ENCODE data around the gene EML6. TPM values are rescaled to one million over a fixed set of nuclear protein-coding genes. Genes with fewer than 3 reads are reported as not detected.

The EML6 gene
- total and polyA plus RNA-seq, 2 of the 8 experiments (the other 6 are each of a cell fraction or from before 2014, with no cell fraction given) = 1.2 to 1.6 TPM

DNA sequence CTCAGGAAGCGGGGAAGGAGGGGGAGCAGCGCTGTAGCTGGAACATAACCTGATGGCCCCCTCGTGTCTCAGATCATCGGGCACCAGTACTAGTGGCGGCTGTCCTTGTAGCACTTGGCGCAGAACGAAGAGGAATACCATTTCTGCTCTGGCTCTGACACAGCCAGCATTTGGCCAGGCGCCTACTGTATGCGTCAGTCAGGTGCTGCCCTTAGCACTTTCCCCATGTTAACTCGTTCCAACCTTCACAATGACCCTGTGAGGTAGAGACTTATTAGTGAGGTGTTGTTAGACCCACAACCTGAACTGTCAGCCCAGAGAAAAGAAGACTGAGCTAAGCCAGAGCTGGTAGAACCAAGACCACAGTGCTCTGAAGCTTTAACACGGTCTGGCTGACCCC is 47.7 kb upstream of the EML6 start:
- Histone ChIP-seq H3K18ac (ENCODE audit: extremely low read depth, low read length) (no peak overlapping the region), H3K14ac (ENCODE audit: insufficient read length) (no peak overlapping the region), H3K23me2 (ENCODE audit: low read depth, low read length) (no peaks in the 10 kb centered on the region), H3K56ac (replicated peaks; ENCODE audit: insufficient read length, low read depth, low read length) (no peak overlapping the region), H3K4ac (replicated peaks; ENCODE audit: insufficient read length, low read depth, low read length) (no peak overlapping the region), H3K79me2 (ENCODE audit: control insufficient read depth in 1 of 2, insufficient read depth in 2 of 2, low read length in 2 of 2) (no peaks in the 10 kb centered on the region), H2BK12ac (ENCODE audit: low read depth, low read length) (no peak overlapping the region), H4K5ac (ENCODE audit: insufficient read length, low read depth, low read length) (no peak overlapping the region), H2AFZ (ENCODE audit: low read length) (no peak overlapping the region), H3K27ac (ENCODE audit: low read depth, low read length) (no peak overlapping the region), H3K79me1 (ENCODE audit: low read depth, low read length) (no peaks in the 10 kb centered on the region), H4K91ac (replicated peaks; ENCODE audit: insufficient read length, low read length) (no peak overlapping the region), H3K9ac (replicated peaks in 1 of 4; ENCODE audit: extremely low read depth in 1 of 4, low read depth in 3 of 4, low read length in 3 of 4) (no peak overlapping the region), H2BK15ac (ENCODE audit: low read length) (no peak overlapping the region), H3K27me3 (replicated peaks in 1 of 4; ENCODE audit: control insufficient read depth in 3 of 4, extremely low read depth in 1 of 4, insufficient read depth in 3 of 4, low read length in 3 of 4) (no peaks in the 10 kb centered on the region), H4K8ac (ENCODE audit: extremely low read depth, insufficient read depth, low read length) (no peak overlapping the region), H3K4me3 (ENCODE audit: extremely low read depth in 1 of 4, insufficient read depth in 2 of 4, low read depth in 3 of 4, low read length in 4 of 4) (no peak overlapping the region), H3K4me2 (ENCODE audit: insufficient read depth in 1 of 2, low read depth in 2 of 2, low read length in 2 of 2) (no peak overlapping the region), H2BK120ac (replicated peaks; ENCODE audit: low read depth, low read length) (no peak overlapping the region), H2BK5ac (ENCODE audit: low read depth, low read length) (no peak overlapping the region), H2AK5ac (ENCODE audit: low read depth, low read length) (no peak overlapping the region), H3K23ac (ENCODE audit: insufficient read length) (no peak overlapping the region), H3K4me1 (replicated peaks in 1 of 4; ENCODE audit: control insufficient read depth in 3 of 4, insufficient read depth in 4 of 4, low read length in 3 of 4) (peaks cover 0 to 3% (median 0%) of the 10 kb centered on the region in 4 experiments; a peak in 3 of 7 replicates), H2BK20ac (ENCODE audit: low read length) (no peak overlapping the region), H4K20me1 (replicated peaks in 1 of 2; ENCODE audit: control insufficient read depth in 1 of 2, insufficient read depth in 2 of 2, low read length in 2 of 2) (no peaks in the 10 kb centered on the region), H3K9me3 (ENCODE audit: insufficient read depth in 2 of 2, low read depth in 1 of 2, low read length in 1 of 2) (no peaks in the 10 kb centered on the region), H3K36me3 (ENCODE audit: control insufficient read depth in 2 of 4, insufficient read depth in 4 of 4, low read length in 3 of 4) (peaks cover 0 to 4% (median 0%) of the 10 kb centered on the region in 4 experiments; a peak in 2 of 8 replicates)
- ChIA-PET CTCF (ENCODE audit: partially characterized antibody) (interaction anchor here (0.8 to 11.9 kb wide), 5 partner anchors 12 to 568 kb away, joined by 3 to 138 read pairs (median 19); no protein-coding TSS in a partner anchor), POLR2A (ENCODE audit: partially characterized antibody) (no interaction called here)
- DNase-seq (ENCODE audit: low read depth in 1 of 2, low spot score in 2 of 2) = peak in 1 of 2 experiments; percentile 35
- no peak for FAIRE-seq
- 92% methylated on average over 11 of the region's 11 CpGs; no CpG with 5 or more reads in 1 of the 2 experiments for WGBS, 2 experiments (ENCODE audit: extremely low coverage in 1 of 2, insufficient coverage in 1 of 2, insufficient read length in 1 of 2, insufficient replicate concordance in 2 of 2, low coverage in 1 of 2, low lambda C conversion rate in 2 of 2, missing lambda C conversion rate in 1 of 2)
- TF ChIP-seq, protein P1, sequence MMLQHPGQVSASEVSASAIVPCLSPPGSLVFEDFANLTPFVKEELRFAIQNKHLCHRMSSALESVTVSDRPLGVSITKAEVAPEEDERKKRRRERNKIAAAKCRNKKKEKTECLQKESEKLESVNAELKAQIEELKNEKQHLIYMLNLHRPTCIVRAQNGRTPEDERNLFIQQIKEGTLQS (IDR thresholded peaks at IDR 0.05; ENCODE audit: insufficient read depth, low read depth, low read length) = no peak
- TF ChIP-seq RNF2 (IDR thresholded peaks at IDR 0.05; ENCODE audit: borderline replicate concordance, low read depth, low read length, missing control alignments, poor library complexity, severe bottlenecking) (no peak), RFX5 (IDR thresholded peaks at IDR 0.05; ENCODE audit: borderline replicate concordance, low read depth, low read length) (no peak), KDM4A (IDR thresholded peaks at IDR 0.05; ENCODE audit: low read depth, low read length, severe bottlenecking) (no peak), POLR2AphosphoS5 (IDR thresholded peaks at IDR 0.05; ENCODE audit: low read depth, low read length) (no peak), ZNF274 (IDR thresholded peaks at IDR 0.05; ENCODE audit: borderline replicate concordance, extremely low read depth, low read length) (no peak), HDAC6 (IDR thresholded peaks at IDR 0.05; ENCODE audit: low read depth, low read length) (no peak), RBBP5 (IDR thresholded peaks at IDR 0.05; ENCODE audit: borderline replicate concordance, low read depth, low read length) (no peak)
